ENCODE data around the gene PLA2G4D.

Gene PLA2G4D

DNA sequence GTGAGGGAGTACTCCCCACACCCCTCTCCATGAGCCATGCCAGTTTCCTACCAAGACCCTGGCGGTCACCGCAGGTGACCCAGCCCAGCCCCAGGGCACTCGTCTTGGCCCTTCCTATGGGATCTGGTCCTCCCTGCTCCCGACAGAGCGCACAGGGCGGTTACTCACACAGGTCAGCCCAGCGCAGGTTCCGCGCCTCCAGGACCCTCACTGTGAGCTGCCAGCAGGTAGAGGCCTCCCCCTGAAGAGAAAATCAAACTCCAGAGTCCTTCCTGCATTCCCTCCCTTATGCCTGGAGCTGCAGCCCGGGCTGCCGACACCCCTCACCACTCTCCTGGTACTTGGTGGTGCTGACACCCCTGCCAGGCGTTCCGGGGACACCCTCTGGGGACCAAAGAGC lies 6.9 kb downstream of the PLA2G4D start:
- no peaks in the 10 kb centered on the region for H3K27me3 ChIP-seq (ENCODE audit: insufficient read depth, low read length, poor library complexity)
- no peak for DNase-seq
- no peak overlapping the region for H3K9ac ChIP-seq (ENCODE audit: low read depth, low read length)
- H3K4me3 ChIP-seq (ENCODE audit: low read depth in 1 of 2, low read length in 2 of 2): no peak overlapping the region
- no peaks in the 10 kb centered on the region for H3K36me3 ChIP-seq (ENCODE audit: insufficient read depth, low read length)
- no peaks in the 10 kb centered on the region for H4K20me1 ChIP-seq (ENCODE audit: insufficient read depth, low read length)
- H3K4me2 ChIP-seq (ENCODE audit: insufficient read depth, low read length): no peak overlapping the region
- TF ChIP-seq CTCF (IDR thresholded peaks at IDR 0.05; ENCODE audit: borderline replicate concordance, extremely low read depth, low read length, poor library complexity, severe bottlenecking) (no peak), EZH2 (IDR thresholded peaks at IDR 0.05; ENCODE audit: borderline replicate concordance, low read depth, low read length, severe bottlenecking) (no peak)
- H3K9me3 ChIP-seq (ENCODE audit: insufficient read depth, low read length, severe bottlenecking): no peaks in the 10 kb centered on the region
- H3K4me1 ChIP-seq (ENCODE audit: insufficient read depth, low read length): no peaks in the 10 kb centered on the region
- ATAC-seq (ENCODE audit: insufficient read depth, low read depth): no peak
- H3K79me2 ChIP-seq (ENCODE audit: insufficient read depth, low read length): no peaks in the 10 kb centered on the region
- no peak overlapping the region for H2AFZ ChIP-seq (ENCODE audit: low read depth, low read length)
- no peak overlapping the region for H3K27ac ChIP-seq (ENCODE audit: low read length)

DNA sequence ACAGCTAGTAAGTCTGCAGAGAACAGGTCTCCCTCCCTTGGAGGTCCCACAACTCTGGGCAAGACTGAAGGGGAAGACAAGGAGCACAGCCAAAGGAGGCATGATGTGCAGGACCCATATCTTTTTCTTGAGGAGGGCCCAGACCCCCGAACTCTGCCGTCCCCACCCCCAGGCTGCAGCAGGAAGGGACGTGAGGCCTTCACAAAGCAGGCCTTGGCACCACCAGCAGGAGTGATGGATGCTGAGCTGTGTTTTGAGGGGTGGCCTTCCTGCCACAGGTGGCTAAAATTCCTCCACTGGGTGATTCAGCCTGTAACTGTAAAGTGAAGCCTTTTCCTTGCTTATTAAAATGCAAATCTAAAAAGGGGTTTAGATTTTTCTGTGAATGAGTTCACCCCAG lies 8.6 kb downstream of the PLA2G4D start:
- Histone ChIP-seq H2AFZ (ENCODE audit: low read depth, low read length) (no peak overlapping the region), H3K9me3 (ENCODE audit: insufficient read depth, low read length, severe bottlenecking) (no peaks in the 10 kb centered on the region), H3K27me3 (ENCODE audit: insufficient read depth, low read length, poor library complexity) (no peaks in the 10 kb centered on the region), H4K20me1 (ENCODE audit: insufficient read depth, low read length) (no peaks in the 10 kb centered on the region), H3K27ac (ENCODE audit: low read length) (no peak overlapping the region), H3K4me1 (ENCODE audit: insufficient read depth, low read length) (no peaks in the 10 kb centered on the region), H3K79me2 (ENCODE audit: insufficient read depth, low read length) (no peaks in the 10 kb centered on the region), H3K9ac (ENCODE audit: low read depth, low read length) (no peak overlapping the region), H3K36me3 (ENCODE audit: insufficient read depth, low read length) (no peaks in the 10 kb centered on the region), H3K4me2 (ENCODE audit: insufficient read depth, low read length) (no peak overlapping the region), H3K4me3 (ENCODE audit: low read depth in 1 of 2, low read length in 2 of 2) (no peak overlapping the region)
- DNase-seq (no peak), ATAC-seq (ENCODE audit: insufficient read depth, low read depth) (no peak)
- TF ChIP-seq CTCF (IDR thresholded peaks at IDR 0.05; ENCODE audit: borderline replicate concordance, extremely low read depth, low read length, poor library complexity, severe bottlenecking) (no peak), EZH2 (IDR thresholded peaks at IDR 0.05; ENCODE audit: borderline replicate concordance, low read depth, low read length, severe bottlenecking) (no peak)

GRCh38 chr15:42085236-42085605 lies 9.1 kb downstream of the PLA2G4D start:
- Histone ChIP-seq H4K20me1 (ENCODE audit: insufficient read depth, low read length) (no peaks in the 10 kb centered on the region), H3K79me2 (ENCODE audit: insufficient read depth, low read length) (no peaks in the 10 kb centered on the region), H3K4me1 (ENCODE audit: insufficient read depth, low read length) (no peaks in the 10 kb centered on the region), H3K27ac (ENCODE audit: low read length) (no peak overlapping the region), H2AFZ (ENCODE audit: low read depth, low read length) (no peak overlapping the region), H3K4me2 (ENCODE audit: insufficient read depth, low read length) (no peak overlapping the region), H3K4me3 (ENCODE audit: low read depth in 1 of 2, low read length in 2 of 2) (no peak overlapping the region), H3K9ac (ENCODE audit: low read depth, low read length) (no peak overlapping the region), H3K9me3 (ENCODE audit: insufficient read depth, low read length, severe bottlenecking) (no peaks in the 10 kb centered on the region), H3K36me3 (ENCODE audit: insufficient read depth, low read length) (no peaks in the 10 kb centered on the region), H3K27me3 (ENCODE audit: insufficient read depth, low read length, poor library complexity) (no peaks in the 10 kb centered on the region)
- no peak for DNase-seq
- no peak for ATAC-seq (ENCODE audit: insufficient read depth, low read depth)
- TF ChIP-seq CTCF (IDR thresholded peaks at IDR 0.05; ENCODE audit: borderline replicate concordance, extremely low read depth, low read length, poor library complexity, severe bottlenecking): no peak
- TF ChIP-seq EZH2 (IDR thresholded peaks at IDR 0.05; ENCODE audit: borderline replicate concordance, low read depth, low read length, severe bottlenecking): no peak

Data from DND-41 (cell line).